HepG2 (cell line): Measurements from ENCODE around the gene PHOSPHO2. TPM values are rescaled to one million over a fixed set of nuclear protein-coding genes. Genes with fewer than 3 reads are reported as not detected.

Experiments used
- CENPX ChIP-seq: sonication (generic); formaldehyde crosslinking; IDR thresholded peaks from 2 replicates; pipeline ENCODE4 v1.9.0; 2021; ENCODE audit warnings: mild to moderate bottlenecking, missing genetic modification reagents, moderate library complexity
- FOXA1 ChIP-seq, 2 experiments: fragments of 450-650 bp in 1 of 2; sonication (generic) in 1 of 2; formaldehyde crosslinking in 1 of 2; IDR thresholded peaks; 2 replicates each; pipeline versions ENCODE4 v1.4.0 to v1.6.1; 2016 to 2020; ENCODE audit warnings: missing genetic modification reagents in 1 of 2
- KAT8 ChIP-seq: IDR thresholded peaks from 2 replicates; pipeline ENCODE4 v1.6.1; 2016; ENCODE audit warnings: missing genetic modification reagents, missing compliant biosample characterization
- MEF2D ChIP-seq: sonication (generic); formaldehyde crosslinking; IDR thresholded peaks from 2 replicates; pipeline ENCODE4 v1.5.1; 2020; ENCODE audit warnings: mild to moderate bottlenecking, missing genetic modification reagents
- NFATC3 ChIP-seq: sonication (generic); formaldehyde crosslinking; IDR thresholded peaks from 2 replicates; pipeline ENCODE4 v1.5.1; 2020; ENCODE audit warnings: mild to moderate bottlenecking, missing genetic modification reagents
- SP4 ChIP-seq: sonication (generic); formaldehyde crosslinking; IDR thresholded peaks from 2 replicates; pipeline ENCODE4 v1.8.1; 2023; ENCODE audit warnings: mild to moderate bottlenecking, missing genetic modification reagents
- ZBTB20 ChIP-seq: sonication (generic); formaldehyde crosslinking; IDR thresholded peaks from 2 replicates; pipeline ENCODE4 v1.8.1; 2023; ENCODE audit warnings: missing genetic modification reagents, low read depth, mild to moderate bottlenecking, borderline replicate concordance
- ZNF101 ChIP-seq: sonication (generic); formaldehyde crosslinking; IDR thresholded peaks from 2 replicates; pipeline ENCODE4 v1.4.0; 2020; ENCODE audit warnings: mild to moderate bottlenecking, low read depth, missing genetic modification reagents, borderline replicate concordance
- ZNF251 ChIP-seq: sonication (generic); formaldehyde crosslinking; IDR thresholded peaks from 2 replicates; pipeline ENCODE4 v1.9.0; 2021; ENCODE audit warnings: mild to moderate bottlenecking, missing genetic modification reagents
- ZNF558 ChIP-seq: sonication (generic); formaldehyde crosslinking; IDR thresholded peaks from 2 replicates; pipeline ENCODE4 v1.9.0; 2022; ENCODE audit warnings: mild to moderate bottlenecking, missing genetic modification reagents, borderline replicate concordance
- ZNF619 ChIP-seq: sonication (generic); formaldehyde crosslinking; IDR thresholded peaks from 2 replicates; pipeline ENCODE4 v1.4.0; 2020; ENCODE audit warnings: mild to moderate bottlenecking, missing genetic modification reagents
- ZNF768 ChIP-seq: sonication (generic); formaldehyde crosslinking; IDR thresholded peaks from 2 replicates; pipeline ENCODE4 v1.4.0; 2020; ENCODE audit warnings: missing genetic modification reagents
- polyA plus RNA-seq, 8 experiments: library from polyadenylated mRNA; depleted of rRNA in 3 of 8; stranded (reverse) in 7 of 8; unstranded in 1 of 8; fragments of >200 nt; fragmentation: Illumina TruSeq in 4 of 8; extraction: Trizol in 4 of 8; gene quantifications; 2 replicates each; pipeline versions ENCODE4 v1.2.1 to v1.2.3, GENCODE V29; 2011 to 2016; ENCODE audit warnings: low read depth in 4 of 8, missing spikeins in 1 of 8, mixed read lengths in 1 of 8; ENCODE audit not compliant: insufficient read depth in 1 of 8
- total RNA-seq, 5 experiments: library from RNA; depleted of rRNA; stranded (reverse); fragments of >200 nt; fragmentation: Illumina TruSeq; extraction: Trizol; gene quantifications; 2 replicates each; pipeline ENCODE4 v1.2.3, GENCODE V29; 2016; ENCODE audit warnings: low read depth in 1 of 5
- TF ChIP-seq, protein P1 (sequence below): sonication (generic); formaldehyde crosslinking; IDR thresholded peaks from 2 replicates; pipeline ENCODE4 v1.4.0; 2020; ENCODE audit warnings: missing genetic modification reagents, mild to moderate bottlenecking, borderline replicate concordance
- TF ChIP-seq, protein P2 (sequence below), 2 experiments: fragments of 450-650 bp in 1 of 2; sonication (generic) in 1 of 2; formaldehyde crosslinking in 1 of 2; IDR thresholded peaks; 2 replicates each; pipeline versions ENCODE4 v1.6.1 to v1.8.0; 2016 to 2022; ENCODE audit warnings: antibody characterized with exemption in 1 of 2, mild to moderate bottlenecking in 1 of 2, missing genetic modification reagents in 1 of 2
- TF ChIP-seq, protein P3 (sequence below): IDR thresholded peaks from 2 replicates; pipeline ENCODE4 v1.6.1; 2016; ENCODE audit warnings: missing compliant biosample characterization, missing genetic modification reagents, borderline replicate concordance

The PHOSPHO2 gene
- total and polyA plus RNA-seq, 2 of the 13 experiments (the other 11 are each of a cell fraction or from before 2014, with no cell fraction given) = 6.1 to 11.4 TPM

DNA sequence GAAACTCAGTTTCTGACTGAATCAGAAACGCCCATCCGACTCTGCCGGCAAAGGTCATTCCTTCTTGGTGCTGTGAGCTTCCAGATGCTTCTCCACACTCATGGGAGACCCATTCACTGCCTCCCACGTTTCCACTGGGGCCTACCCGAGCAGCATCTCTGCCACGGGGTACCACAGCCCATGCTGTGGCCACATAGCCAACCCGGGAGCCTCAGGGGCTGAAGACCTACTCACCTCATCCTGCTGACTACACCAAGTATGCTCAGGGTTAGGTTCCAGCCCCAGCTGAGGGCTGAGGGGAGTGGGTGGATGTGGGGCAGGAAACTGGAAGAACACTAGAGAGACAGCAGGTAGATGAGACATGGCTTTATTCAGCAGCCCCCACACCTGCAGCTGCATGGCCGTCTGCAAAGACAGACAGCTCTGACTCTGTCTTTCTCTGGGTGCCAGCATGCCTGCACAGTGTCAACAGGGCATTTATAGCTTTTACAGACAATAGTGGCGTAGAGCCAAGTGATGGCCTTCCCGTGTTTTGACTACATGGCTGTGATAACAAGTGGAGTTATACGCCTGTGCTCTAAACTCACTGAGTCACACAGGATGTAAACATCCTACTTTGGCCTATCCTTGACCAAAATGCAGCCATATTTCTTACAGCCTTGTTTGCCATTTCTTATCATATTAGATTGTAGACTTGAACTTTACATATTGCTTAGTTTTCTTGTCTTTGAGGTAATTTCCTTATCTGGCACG lies 22.8 kb downstream of the PHOSPHO2 start (continued):
- TF ChIP-seq, protein P1, sequence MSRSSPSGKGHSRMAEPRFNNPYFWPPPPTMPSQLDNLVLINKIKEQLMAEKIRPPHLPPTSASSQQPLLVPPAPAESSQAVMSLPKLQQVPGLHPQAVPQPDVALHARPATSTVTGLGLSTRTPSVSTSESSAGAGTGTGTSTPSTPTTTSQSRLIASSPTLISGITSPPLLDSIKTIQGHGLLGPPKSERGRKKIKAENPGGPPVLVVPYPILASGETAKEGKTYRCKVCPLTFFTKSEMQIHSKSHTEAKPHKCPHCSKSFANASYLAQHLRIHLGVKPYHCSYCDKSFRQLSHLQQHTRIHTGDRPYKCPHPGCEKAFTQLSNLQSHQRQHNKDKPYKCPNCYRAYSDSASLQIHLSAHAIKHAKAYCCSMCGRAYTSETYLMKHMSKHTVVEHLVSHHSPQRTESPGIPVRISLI (CRISPR knock-in tag) = no peak
- TF ChIP-seq ZNF768 (CRISPR knock-in tag) (no peak), CENPX (no peak), ZBTB20 (CRISPR knock-in tag) (peak; percentile 83; the same call in 1 of the 2 replicates), ZNF101 (CRISPR knock-in tag) (no peak), NFATC3 (CRISPR knock-in tag) (no peak), MEF2D (no peak), ZNF251 (CRISPR knock-in tag) (no peak), ZNF619 (CRISPR knock-in tag) (peak; percentile 44; the same call in 1 of the 2 replicates), FOXA1 (IDR thresholded peaks at IDR 0.05) (0 out of 2 replicates have a peak, but pooled peaks have one; percentile 48), FOXA1 (CRISPR knock-in tag; IDR thresholded peaks at IDR 0.05) (peak; percentile 90), ZNF558 (CRISPR knock-in tag) (no peak), KAT8 (peak; percentile 76), SP4 (CRISPR knock-in tag) (peak; percentile 57; the same call in 1 of the 2 replicates)
- TF ChIP-seq, protein P2, sequence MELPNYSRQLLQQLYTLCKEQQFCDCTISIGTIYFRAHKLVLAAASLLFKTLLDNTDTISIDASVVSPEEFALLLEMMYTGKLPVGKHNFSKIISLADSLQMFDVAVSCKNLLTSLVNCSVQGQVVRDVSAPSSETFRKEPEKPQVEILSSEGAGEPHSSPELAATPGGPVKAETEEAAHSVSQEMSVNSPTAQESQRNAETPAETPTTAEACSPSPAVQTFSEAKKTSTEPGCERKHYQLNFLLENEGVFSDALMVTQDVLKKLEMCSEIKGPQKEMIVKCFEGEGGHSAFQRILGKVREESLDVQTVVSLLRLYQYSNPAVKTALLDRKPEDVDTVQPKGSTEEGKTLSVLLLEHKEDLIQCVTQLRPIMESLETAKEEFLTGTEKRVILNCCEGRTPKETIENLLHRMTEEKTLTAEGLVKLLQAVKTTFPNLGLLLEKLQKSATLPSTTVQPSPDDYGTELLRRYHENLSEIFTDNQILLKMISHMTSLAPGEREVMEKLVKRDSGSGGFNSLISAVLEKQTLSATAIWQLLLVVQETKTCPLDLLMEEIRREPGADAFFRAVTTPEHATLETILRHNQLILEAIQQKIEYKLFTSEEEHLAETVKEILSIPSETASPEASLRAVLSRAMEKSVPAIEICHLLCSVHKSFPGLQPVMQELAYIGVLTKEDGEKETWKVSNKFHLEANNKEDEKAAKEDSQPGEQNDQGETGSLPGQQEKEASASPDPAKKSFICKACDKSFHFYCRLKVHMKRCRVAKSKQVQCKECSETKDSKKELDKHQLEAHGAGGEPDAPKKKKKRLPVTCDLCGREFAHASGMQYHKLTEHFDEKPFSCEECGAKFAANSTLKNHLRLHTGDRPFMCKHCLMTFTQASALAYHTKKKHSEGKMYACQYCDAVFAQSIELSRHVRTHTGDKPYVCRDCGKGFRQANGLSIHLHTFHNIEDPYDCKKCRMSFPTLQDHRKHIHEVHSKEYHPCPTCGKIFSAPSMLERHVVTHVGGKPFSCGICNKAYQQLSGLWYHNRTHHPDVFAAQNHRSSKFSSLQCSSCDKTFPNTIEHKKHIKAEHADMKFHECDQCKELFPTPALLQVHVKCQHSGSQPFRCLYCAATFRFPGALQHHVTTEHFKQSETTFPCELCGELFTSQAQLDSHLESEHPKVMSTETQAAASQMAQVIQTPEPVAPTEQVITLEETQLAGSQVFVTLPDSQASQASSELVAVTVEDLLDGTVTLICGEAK (IDR thresholded peaks at IDR 0.05) = no peak
- TF ChIP-seq, protein P2 (CRISPR knock-in tag; IDR thresholded peaks at IDR 0.05) = no peak; the same call in 1 of the 2 replicates
- TF ChIP-seq, protein P3, sequence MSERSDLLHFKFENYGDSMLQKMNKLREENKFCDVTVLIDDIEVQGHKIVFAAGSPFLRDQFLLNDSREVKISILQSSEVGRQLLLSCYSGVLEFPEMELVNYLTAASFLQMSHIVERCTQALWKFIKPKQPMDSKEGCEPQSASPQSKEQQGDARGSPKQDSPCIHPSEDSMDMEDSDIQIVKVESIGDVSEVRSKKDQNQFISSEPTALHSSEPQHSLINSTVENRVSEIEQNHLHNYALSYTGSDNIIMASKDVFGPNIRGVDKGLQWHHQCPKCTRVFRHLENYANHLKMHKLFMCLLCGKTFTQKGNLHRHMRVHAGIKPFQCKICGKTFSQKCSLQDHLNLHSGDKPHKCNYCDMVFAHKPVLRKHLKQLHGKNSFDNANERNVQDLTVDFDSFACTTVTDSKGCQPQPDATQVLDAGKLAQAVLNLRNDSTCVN (CRISPR knock-in tag) = no peak
